ENCODE measurements around the gene CIAO2B. TPM values are rescaled to one million over a fixed set of nuclear protein-coding genes. Genes with fewer than 3 reads are reported as not detected.

Gene CIAO2B
- total RNA-seq, 1 experiment from 2014 or later, result 140 TPM

DNA sequence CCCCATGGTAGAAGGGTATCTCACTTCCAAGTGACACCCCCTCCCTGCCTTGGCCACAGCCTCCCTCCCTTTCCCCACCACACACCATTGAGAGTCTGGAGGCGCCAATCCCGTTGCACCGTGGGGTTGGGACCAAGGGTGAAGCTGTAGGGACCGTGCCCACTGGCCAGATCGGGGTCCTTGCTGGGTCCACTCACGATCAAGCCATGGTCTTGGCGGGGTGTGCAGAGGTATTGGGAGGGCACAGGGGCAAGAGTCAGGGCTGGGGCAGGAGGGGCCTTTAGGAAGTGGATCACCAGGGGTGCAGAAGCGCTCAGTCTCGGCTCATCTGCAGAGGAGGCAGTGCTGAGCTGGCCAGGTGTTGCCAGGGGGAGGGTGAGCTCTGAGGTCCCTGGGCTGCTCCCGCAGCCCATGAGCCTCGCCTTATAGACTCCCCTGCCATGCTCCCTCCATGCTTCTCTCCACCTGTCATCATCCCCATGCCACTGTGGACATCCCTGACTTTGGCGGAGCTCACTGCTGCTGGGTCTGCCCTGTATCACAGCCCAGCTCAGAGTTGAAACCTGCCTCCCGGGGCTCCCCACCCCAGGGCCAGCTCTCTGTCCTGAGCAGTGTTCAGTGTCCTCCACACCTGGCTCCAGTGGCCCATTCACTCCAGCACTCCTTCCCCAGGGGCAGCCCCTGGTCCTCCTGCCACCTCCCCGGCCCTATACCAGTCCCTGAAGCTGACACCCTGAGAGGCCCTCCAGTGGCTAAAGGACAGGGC is 23.8 kb downstream of the CIAO2B start:
- DNase-seq (ENCODE audit: low spot score), result no peak
- in situ Hi-C loops (cut with HindIII; ENCODE audit: low sequenced_read_pairs), result no loop called here

DNA sequence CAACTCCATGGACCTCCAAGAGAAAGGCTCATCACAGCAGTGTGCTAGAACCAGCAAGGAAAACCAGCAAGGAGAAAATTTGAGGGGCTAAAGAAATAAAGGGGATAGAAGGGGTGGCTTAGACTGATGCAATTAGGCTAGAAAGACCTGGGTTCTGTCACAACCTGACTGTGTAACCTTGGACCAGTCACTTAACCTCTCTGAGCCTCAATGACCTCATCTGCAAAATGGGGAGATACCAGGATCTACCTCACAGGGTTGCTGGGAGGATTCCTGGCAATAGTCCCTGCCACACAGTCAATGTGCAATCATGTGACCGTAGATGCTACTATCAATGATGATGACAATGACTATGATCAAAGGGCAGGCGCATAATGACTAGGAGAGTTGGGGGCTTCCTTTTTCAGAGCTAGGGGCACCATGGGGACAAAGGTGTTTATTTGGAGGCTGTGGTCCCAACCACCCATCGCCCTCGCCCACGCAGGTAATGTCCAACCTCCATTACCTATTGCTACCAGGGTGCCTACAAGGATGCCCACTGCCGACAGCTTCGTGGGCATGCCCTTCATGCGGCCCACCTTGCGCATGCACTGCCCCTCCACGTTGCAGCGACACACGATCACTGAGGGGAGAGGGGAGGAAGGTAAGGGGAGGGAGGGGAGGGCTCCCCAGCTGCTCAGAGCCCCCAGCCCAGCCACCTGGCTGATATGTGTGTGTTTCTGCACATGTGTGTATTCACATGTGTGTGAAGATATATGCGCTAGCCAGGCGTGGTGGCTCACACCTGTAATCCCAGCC is 25.2 kb downstream of the CIAO2B start:
- in situ Hi-C loops (cut with HindIII; ENCODE audit: low sequenced_read_pairs), result no loop called here
- no peak for DNase-seq (ENCODE audit: low spot score)

DNA sequence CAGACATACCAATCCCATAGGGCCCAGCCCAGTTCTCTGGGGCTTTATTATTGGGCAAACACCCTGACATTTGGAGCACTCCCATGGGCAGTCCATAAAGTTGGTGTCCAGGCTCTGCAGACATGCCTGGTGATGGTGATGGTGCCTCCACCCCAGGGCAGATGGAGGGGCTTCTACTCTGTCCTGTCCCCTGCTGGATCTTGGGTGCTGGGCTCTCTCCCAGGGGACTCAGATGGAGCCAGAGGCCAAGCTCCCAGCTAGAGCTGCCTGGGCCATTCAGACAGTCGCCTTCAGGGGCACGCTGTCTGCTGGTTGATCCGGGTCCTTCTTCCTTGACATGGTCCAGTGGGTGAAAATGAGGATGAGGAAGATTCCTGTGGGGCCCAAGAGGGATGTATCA is 26.1 kb downstream of the CIAO2B start:
- DNase-seq (ENCODE audit: low spot score), result no peak

DNA sequence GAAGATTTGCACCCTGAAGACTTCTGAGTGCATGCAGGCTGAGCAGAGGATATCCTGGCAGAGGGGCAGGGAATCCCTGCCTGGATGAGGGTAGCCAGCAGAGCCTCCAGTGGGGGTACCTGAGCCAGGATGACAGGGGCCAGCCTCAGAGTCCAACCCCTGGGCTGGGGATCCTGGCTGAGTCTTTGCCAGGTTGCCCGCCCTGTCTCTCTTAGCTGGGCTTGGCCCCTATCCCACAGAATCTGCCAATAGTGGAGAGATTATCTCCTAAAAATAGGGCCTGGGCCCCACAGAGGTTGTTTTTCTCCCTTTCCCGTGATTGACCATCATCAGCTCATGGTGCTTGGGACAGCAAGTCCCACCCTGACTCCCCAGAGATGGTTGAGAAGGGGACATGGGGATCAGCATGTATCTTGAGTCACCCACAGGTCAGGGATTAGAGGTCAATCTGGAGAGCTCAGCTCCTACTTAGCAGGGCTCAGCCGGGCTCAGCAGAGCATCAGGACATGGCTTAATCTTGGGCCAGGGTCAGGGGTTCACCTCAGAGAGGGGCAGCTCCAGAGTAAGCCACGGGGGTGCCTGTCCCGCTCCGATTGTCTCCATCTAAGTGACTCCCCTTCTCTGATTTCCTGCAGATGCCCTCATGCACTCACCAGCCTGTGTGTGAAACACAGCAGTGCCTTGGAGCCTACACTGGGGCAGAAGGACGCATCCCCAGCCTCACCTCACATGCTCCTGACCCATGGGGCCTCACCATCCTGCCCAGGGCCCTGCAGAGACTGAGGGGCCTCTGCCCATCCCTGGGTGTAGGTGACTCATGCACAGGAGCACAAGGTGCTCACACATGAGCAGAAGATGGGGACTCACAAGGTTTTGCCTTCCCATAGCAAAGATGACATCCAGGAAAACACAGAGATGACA is 27.0 kb downstream of the CIAO2B start:
- in situ Hi-C loops (cut with HindIII; ENCODE audit: low sequenced_read_pairs), result no loop called here
- no peak for DNase-seq (ENCODE audit: low spot score)

More for the DNA sequence above, 26.1 kb downstream of the CIAO2B start:
- in situ Hi-C loops (cut with HindIII; ENCODE audit: low sequenced_read_pairs), result no loop called here

DNA sequence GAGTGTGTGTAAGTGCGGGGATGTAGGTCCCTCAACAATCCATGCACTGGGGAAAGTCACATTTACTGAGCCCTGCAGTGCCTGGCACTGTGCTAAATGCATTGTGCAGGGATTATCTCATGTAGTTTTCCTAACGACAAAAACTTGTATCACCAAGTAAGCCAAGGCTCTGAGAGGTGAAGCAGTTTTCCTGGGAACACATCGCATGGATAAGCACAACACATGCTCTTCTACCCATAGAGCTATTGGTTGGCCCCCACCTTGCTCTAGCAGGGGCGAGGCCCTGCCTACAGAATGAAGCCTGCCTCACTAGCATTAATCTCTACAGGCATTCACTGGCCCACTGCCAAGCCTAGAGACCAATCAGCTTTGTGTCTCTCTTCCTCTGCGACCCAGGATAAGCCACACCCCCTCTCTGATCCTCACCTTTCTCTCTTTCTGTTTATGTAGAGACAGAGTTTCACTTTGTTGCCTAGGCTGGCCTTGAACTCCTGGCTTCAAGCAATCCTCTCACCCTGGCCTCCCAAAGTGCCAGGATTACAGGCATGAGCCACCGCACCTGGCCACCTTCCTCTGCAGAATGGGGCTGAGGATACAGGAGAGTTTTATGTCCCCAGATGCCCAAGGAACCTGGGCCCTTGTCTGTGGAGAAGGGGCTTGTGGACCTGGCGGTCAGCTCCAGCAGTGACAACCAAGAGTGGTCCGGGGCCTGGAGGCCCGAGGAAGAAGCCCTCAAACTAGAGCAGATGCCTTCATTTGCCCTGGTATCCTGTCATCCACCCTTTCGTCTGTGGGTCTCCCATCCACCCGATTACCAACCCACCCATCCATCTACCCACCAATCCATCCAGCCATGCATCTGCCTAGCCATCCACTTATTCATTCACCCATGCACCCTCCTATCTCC is 28.3 kb downstream of the CIAO2B start:
- in situ Hi-C loops (cut with HindIII; ENCODE audit: low sequenced_read_pairs), result no loop called here
- no peak for DNase-seq (ENCODE audit: low spot score)

DNA sequence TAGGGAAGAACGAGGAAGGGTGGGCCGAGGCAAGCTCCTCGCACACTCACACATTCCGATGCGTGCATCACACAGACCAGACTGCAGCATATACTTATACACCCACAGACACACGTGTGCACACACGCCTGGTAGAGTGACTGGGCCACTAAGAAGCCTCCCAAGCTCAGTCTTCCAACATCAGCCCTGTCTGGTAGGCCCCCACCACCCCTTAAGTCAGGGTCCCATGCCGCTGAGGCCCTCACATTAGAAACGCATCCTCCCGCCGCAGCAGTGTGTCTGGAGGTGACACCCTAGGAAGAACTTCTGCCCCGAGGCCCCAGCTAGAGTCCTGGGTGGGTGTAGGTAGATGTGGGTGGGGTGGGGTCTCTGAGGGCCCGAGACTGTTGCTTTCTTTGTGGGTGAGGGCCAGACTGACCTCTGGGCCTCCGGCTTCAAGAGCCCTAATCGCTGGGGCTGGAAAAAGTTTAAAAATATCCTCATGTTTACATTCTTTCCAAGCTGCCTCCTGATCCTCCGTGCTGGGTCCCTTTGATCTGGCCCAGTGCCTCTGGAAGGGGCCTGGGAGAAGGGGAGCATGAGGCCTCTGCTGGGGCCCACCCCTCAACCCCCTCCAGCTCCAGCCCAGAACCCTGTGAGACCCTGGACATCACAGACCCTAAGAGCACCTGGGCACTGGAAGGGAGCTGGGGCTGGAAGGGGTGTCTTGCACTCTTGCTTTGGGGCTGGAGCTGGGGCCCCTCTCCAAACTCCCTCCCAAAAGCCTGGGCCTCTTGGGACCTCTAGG is 29.2 kb downstream of the CIAO2B start:
- in situ Hi-C loops (cut with HindIII; ENCODE audit: low sequenced_read_pairs), result no loop called here
- DNase-seq (ENCODE audit: low spot score), result no peak

DNA sequence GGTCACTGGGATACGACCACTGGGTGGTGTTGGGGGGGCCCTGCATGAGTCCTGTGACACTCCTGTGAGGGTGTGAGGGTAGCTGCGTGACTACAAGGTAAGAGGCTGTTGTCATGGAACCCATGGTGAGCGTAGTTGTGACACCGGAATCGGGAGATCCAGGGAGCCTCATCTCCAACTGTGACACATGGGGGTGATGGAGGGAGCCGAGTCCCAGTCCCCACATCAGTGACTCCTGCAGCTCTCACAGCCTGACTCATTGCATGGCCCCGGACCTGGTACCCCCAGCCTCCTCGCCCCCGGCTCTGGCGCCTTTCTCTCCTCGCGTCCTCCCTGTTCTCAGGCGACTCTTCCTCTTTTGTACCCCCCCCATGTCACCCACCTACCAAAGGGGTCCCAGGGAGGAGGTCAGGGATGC is 29.8 kb downstream of the CIAO2B start:
- in situ Hi-C loops (cut with HindIII; ENCODE audit: low sequenced_read_pairs), result no loop called here
- no peak for DNase-seq (ENCODE audit: low spot score)

DNA sequence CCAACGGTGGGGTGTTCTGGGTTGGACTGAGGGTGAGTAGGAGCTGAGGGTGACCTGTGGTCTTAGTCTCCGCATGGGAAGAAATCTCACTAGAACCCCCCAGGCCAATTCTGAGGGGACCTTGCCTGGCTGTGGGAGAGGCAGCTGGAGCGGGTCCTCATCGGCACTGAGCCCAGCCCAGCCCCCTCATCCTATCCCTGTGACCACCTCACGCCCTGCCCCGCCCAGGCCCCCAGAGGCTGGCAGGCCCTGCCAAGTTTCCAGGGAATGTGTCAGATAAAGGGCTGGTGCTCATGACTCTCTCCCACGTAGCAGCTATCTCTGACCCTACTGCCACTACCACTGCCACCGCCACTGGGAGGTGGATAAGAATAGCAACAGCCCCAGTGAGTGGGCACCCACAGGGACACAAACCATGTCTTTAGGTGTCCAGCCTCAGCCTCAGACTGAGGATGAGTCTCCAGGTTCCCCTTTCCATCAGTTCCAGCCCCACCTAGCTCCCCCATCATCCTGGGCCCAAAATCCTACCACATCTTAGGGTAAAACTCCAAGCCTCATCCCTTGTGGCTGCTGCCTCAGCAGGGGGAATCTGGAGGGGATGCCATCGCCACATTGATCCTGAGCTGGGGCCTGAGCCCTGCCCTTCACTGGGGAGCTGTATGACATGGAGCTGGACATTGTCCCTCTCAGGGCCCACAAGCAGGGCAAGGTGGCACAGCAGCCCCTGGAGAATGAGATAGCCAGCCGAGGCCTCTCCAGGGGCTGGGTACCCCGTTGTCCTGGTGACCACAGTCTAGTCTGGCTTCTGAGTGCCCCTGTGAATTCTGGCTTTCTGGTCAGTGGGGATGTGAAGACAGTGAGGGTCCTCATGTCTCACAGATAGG is 30.4 kb downstream of the CIAO2B start:
- in situ Hi-C loops (cut with HindIII; ENCODE audit: low sequenced_read_pairs), result no loop called here
- DNase-seq (ENCODE audit: low spot score), result no peak

DNA sequence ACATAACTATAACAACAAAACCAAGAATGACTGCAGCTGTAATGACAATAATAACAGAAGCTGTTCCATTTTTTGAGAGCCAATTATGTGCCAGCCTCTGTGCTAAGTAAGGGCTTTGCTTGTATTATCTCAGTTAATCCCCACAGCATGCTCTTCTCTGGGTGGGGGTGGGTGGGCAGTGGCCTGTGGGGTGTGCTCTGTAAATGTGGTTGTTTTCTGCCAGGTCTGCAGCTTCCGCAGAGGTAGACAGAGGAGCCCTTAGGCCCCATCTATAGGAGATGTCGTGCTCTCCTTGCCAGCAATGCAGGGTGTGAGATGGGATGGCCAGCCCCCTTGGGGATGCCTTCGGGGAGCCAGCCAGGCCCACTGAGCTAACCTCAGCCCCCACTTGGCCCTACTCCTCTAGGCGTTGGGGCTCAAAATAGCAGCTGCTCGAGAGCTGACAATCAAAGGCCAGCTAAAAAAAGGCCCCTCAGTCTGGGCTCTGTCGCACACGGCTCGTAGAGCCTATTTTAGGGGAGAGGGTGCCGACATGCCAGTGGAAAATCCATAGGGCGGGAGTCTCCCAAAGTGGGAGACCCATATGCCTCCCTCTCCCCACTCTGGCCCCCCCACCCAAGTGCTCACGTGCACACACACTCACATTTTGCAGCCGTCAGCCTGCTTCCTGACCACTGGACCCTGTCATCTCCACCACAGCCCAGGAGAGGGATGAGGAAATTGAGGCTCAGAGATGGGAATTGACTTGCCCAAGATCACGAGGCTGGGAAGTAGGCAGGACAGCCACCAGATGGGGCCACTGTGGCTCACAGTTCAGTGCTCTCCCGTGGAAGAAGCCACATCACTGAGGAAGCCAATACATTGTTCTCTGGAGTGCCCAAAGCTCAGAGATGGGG is 31.3 kb downstream of the CIAO2B start:
- in situ Hi-C loops (cut with HindIII; ENCODE audit: low sequenced_read_pairs), result no loop called here
- DNase-seq (ENCODE audit: low spot score), result no peak

DNA sequence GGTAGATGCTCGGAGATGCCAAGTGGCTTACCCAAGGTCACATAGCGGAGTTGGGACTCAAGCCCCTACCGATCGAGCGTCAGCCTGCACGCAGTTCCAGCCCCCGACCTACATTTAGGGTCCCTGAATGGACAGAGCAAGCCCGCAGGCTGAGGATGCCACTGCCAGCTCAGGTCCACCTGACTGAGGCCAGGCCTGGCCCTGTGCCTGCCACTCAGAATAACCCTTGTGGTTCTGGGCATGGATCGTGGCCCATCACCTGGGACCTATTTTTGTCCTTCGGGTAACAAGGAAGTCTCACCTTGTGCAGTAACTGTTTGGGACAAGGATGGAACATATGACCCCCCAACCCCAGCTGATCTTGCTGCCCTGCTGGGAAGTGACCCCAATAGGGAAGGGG is 32.6 kb downstream of the CIAO2B start:
- in situ Hi-C loops (cut with HindIII; ENCODE audit: low sequenced_read_pairs), result no loop called here
- peak; percentile 89 for DNase-seq (ENCODE audit: low spot score)

DNA sequence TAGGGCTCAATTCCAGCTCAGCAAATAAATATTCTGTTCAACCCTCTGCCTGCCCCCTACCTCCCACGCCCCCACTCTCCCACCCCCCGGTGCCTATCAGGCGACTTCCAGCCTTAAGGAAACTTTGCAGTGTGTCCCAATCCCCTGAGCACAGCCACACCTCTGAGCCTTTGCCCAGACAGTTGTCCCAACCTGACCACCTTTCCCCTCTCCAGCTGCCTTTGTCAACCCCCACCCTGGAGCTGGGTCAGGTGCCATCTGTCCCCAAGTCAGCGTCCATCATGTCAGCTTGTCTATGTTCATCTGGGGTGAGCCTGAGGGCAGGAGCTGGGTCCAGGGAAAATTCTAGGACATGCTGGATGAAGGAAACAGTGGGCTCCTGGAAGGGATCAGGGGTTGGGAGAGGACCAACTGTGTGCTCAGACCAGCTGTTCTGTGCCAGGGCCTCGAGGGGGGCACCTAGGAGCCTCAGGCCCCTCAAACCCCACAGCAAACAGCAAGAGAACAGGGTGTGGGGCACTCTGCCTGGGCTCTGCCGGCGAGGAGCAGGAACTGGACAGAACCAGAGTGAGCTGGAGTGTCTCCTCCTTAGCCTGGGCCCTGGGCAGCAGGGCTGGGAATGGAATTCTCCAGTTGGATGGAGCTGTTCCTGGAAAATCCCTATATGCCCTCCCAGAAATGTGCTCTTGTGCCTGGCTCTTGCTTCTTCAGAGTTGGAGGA is 33.3 kb downstream of the CIAO2B start:
- DNase-seq (ENCODE audit: low spot score), result peak; percentile 83
- in situ Hi-C loops (cut with HindIII; ENCODE audit: low sequenced_read_pairs), result no loop called here

DNA sequence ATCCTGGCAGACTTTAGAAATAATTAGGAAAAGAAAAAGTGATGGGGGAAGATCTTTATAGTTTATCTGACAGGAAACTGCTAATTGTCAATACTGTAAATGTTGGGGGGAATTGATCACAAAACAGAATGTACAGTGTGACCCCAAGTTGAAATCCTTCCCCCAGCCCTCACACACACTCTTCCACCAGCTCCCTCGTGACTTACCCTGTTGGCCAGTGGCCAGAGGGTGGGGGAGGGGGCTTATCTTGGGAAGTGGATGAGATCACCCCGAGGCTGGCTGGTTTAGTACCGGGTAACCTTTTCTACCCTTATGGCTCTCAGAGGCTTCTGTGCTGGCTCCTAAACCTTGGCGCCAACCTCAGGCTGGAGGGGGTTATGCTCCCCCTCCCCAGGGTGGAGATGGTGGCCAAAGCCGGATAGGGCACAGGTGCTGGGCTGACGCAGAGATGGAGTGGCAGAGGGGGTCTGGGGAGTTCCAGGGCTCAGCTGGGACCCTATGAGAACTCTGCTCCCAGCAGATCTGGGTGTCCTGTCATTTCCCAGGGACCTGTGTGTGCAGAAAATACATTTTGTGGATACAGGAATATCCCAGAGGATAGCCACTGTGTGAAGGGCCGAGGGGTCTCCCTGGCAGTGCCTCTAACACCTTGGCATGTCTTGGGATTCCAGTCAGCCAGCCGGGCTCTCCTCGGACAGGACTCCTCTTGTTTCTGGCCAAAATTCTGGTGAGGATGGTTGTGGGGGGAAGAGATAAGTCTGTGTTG is 34.1 kb downstream of the CIAO2B start:
- peak; percentile 30 for DNase-seq (ENCODE audit: low spot score)
- in situ Hi-C loops (cut with HindIII; ENCODE audit: low sequenced_read_pairs), result no loop called here

DNA sequence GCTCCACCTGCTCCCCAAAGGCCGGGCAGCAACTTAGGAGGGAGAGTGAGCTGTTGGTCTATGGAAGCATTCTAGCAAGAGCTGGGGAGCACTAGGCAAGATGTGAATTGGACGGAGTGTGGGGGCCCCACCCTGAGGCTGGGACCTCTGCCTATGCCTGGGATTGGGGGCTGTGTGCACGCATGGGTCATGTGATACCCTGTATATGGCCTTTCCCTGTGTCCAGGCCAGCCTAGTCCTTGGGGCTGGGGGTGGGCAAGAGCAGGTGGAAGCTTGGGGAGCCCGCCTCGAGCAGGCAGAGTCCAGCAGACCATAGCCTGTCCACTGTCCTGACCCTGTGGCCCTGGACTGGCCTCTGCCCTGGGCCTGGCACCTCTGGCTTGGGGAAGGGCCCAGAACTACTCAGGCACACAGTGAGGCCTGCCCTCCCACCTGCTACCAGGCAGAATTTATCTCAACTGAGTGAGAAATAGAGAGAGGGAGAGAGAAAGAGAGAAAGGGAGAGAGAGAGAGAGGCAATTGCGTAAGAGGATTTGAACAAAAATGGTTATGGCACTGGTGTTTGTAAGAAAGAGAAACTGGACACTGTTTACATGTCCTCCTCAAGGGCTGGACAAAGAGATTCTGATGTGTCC is 34.8 kb downstream of the CIAO2B start:
- in situ Hi-C loops (cut with HindIII; ENCODE audit: low sequenced_read_pairs), result no loop called here
- DNase-seq (ENCODE audit: low spot score), result no peak

DNA sequence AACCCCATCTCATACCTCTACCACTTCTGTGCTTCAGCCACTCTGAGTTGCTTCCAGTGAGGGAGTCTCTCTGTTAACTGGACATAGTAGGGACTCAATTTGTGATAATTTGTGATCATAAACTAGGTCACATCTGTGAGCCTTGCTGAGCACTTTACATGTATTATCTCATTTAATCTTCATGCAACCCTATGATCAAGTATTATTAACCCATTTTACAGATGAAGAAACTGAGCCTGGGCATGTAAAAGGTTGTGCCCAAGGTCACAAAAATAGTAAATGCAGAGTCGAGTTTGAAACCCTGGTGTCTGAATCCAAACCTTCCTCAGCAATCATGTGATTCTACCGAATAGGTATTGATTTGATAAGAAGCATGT is 35.3 kb downstream of the CIAO2B start:
- in situ Hi-C loops (cut with HindIII; ENCODE audit: low sequenced_read_pairs), result no loop called here
- no peak for DNase-seq (ENCODE audit: low spot score)

Measured in G401 (cell line).